K562 (cell line): Measurements from ENCODE around the gene SAE1. TPM values are rescaled to one million over a fixed set of nuclear protein-coding genes. Genes with fewer than 3 reads are reported as not detected.

Experiments used
- CBFA2T3 ChIP-seq: fragments of 450-650 bp; IDR thresholded peaks from 2 replicates; pipeline ENCODE4 v1.6.1; 2017
- CREB3L1 ChIP-seq: fragments of 450-650 bp; IDR thresholded peaks from 2 replicates; pipeline ENCODE4 v1.6.1; 2014; ENCODE audit warnings: low read depth, mild to moderate bottlenecking, moderate library complexity, borderline replicate concordance
- DNMT1 ChIP-seq: fragments of 450-650 bp; IDR thresholded peaks from 2 replicates; pipeline ENCODE4 v1.6.1; 2016; ENCODE audit warnings: antibody characterized with exemption, mild to moderate bottlenecking
- KDM2B ChIP-seq: fragments of 250-450 bp; sonication (Bioruptor Pico); IDR thresholded peaks from 2 replicates; pipeline ENCODE4 v1.8.0; 2021; ENCODE audit warnings: mild to moderate bottlenecking, moderate library complexity
- KLF1 ChIP-seq: fragments of 450-650 bp; IDR thresholded peaks from 2 replicates; pipeline ENCODE4 v1.6.1; 2016; ENCODE audit warnings: missing genetic modification characterization, missing compliant biosample characterization
- LARP7 ChIP-seq: fragments of 450-650 bp; IDR thresholded peaks from 2 replicates; pipeline ENCODE4 v1.6.1; 2016
- MLX ChIP-seq, 2 experiments: fragments of 450-650 bp in 1 of 2; sonication (generic) in 1 of 2; formaldehyde crosslinking; conservative IDR thresholded peaks; 2 replicates each; pipeline versions ENCODE4 v1.4.0 to v1.8.1; 2020 to 2022; ENCODE audit warnings: mild to moderate bottlenecking in 1 of 2, missing genetic modification reagents in 1 of 2
- SMARCB1 ChIP-seq: IDR thresholded peaks from 2 replicates; pipeline ENCODE4 v1.6.1; 2011; ENCODE audit warnings: improper control_type of control experiment, low read depth; ENCODE audit not compliant: insufficient read length
- SMARCC2 ChIP-seq: fragments of 450-650 bp; IDR thresholded peaks from 2 replicates; pipeline ENCODE4 v1.6.1; 2017; ENCODE audit warnings: antibody characterized with exemption, moderate library complexity, mild to moderate bottlenecking, low read depth
- THAP12 ChIP-seq: fragments of 250-450 bp; sonication (Bioruptor Pico); IDR thresholded peaks from 2 replicates; pipeline ENCODE4 v1.9.0; 2021; ENCODE audit warnings: mild to moderate bottlenecking, inconsistent platforms
- ZBTB34 ChIP-seq: fragments of 250-450 bp; sonication (Bioruptor Pico); IDR thresholded peaks from 2 replicates; pipeline ENCODE4 v1.8.0; 2021; ENCODE audit warnings: mild to moderate bottlenecking, moderate library complexity
- ZNF174 ChIP-seq: fragments of 250-450 bp; sonication (Bioruptor Pico); IDR thresholded peaks from 2 replicates; pipeline ENCODE4 v1.4.0; 2020; ENCODE audit warnings: mild to moderate bottlenecking
- ZNF280A ChIP-seq: fragments of 450-650 bp; IDR thresholded peaks from 2 replicates; pipeline ENCODE4 v1.6.1; 2018; ENCODE audit warnings: mild to moderate bottlenecking, low read depth; ENCODE audit not compliant: partially characterized antibody
- ZNF639 ChIP-seq, 2 experiments: fragments of 200-800 bp in 1 of 2; sonication (Bioruptor generic) in 1 of 2; sonication (generic) in 1 of 2; formaldehyde crosslinking in 1 of 2; IDR thresholded peaks in 1 of 2; conservative IDR thresholded peaks in 1 of 2; 2 replicates each; pipeline versions ENCODE4 v1.5.0 to v1.6.1; 2016 to 2020; ENCODE audit warnings: missing compliant biosample characterization in 1 of 2, missing genetic modification characterization in 1 of 2, missing genetic modification reagents in 1 of 2
- ZNF830 ChIP-seq: fragments of 250-450 bp; sonication (Bioruptor Pico); IDR thresholded peaks from 2 replicates; pipeline ENCODE4 v1.5.0; 2021; ENCODE audit warnings: mild to moderate bottlenecking
- polyA plus RNA-seq, 8 experiments: library from polyadenylated mRNA; depleted of rRNA in 4 of 8; stranded (reverse) in 5 of 8; unstranded in 3 of 8; fragments of >200 nt; fragmentation: Nextera tagmentation in 2 of 8; fragmentation: Illumina TruSeq in 1 of 8; extraction: Ambion mirVana in 2 of 8; extraction: Trizol in 1 of 8; gene quantifications; 2 replicates each; pipeline versions ENCODE4 v1.2.1 to v1.2.3, GENCODE V29; 2011 to 2014; ENCODE audit warnings: inconsistent platforms in 1 of 8, missing spikeins in 1 of 8
- total RNA-seq, 7 experiments: library from RNA; depleted of rRNA in 6 of 7; stranded (reverse); fragments of >200 nt in 6 of 7; fragmentation: Illumina TruSeq in 2 of 7; extraction: Trizol in 2 of 7; gene quantifications; 2 replicates each; pipeline versions ENCODE4 v1.2.1 to v1.2.3, GENCODE V29; 2011 to 2021; ENCODE audit warnings: low replicate concordance in 1 of 7

Gene SAE1
- total and polyA plus RNA-seq, 9 of the 15 experiments (the other 6 are each of a cell fraction or from before 2014, with no cell fraction given) = 82.8 to 299 (median 217) TPM

- TF ChIP-seq MLX (CRISPR knock-in tag; conservative IDR thresholded peaks at IDR 0.05) (no peak), ZNF830 (CRISPR knock-in tag) (0 out of 2 replicates have a peak, but pooled peaks have one; percentile 47), DNMT1 (no peak), LARP7 (0 out of 2 replicates have a peak, but pooled peaks have one; percentile 19), ZNF174 (CRISPR knock-in tag) (no peak), CREB3L1 (no peak), THAP12 (CRISPR knock-in tag) (no peak), ZNF639 (CRISPR knock-in tag; conservative IDR thresholded peaks at IDR 0.05 in 1 of 2, IDR thresholded peaks at IDR 0.05 in 1 of 2) (no peak), CBFA2T3 (peak; percentile 56), ZNF280A (no peak), ZBTB34 (CRISPR knock-in tag) (peak; percentile 48; the same call in 1 of the 2 replicates), SMARCC2 (no peak), SMARCB1 (no peak), KDM2B (CRISPR knock-in tag) (0 out of 2 replicates have a peak, but pooled peaks have one; percentile 26), KLF1 (tag) (peak; percentile 49; the same call in 1 of the 2 replicates)
Observed at GRCh38 chr19:47231215-47232054, 100.8 kb downstream of the SAE1 start (continued).
